ENCODE measurements around the gene SLC25A47. TPM values are rescaled to one million over a fixed set of nuclear protein-coding genes. Genes with fewer than 3 reads are reported as not detected.

SLC25A47 gene
- total and polyA plus RNA-seq, 9 of the 15 experiments (the other 6 are each of a cell fraction or from before 2014, with no cell fraction given): 0.09 to 0.23 (median 0.22) TPM; not detected in 6

- TF ChIP-seq BCLAF1 (IDR thresholded peaks at IDR 0.05; ENCODE audit: borderline replicate concordance in 1 of 2, control insufficient read depth in 1 of 2, low read depth in 2 of 2, low read length in 1 of 2): no peak
- TF ChIP-seq SRSF9 (IDR thresholded peaks at IDR 0.05; ENCODE audit: borderline replicate concordance, low read depth, low read length): no peak
- 0 out of 2 replicates have a peak, but pooled peaks have one; percentile 19 for TF ChIP-seq HDAC8 (tag; IDR thresholded peaks at IDR 0.05)
- TF ChIP-seq PHB (CRISPR knock-in tag; IDR thresholded peaks at IDR 0.05): no peak
- TF ChIP-seq HOMEZ (CRISPR knock-in tag; IDR thresholded peaks at IDR 0.05): no peak
- 0 out of 2 replicates have a peak, but pooled peaks have one; percentile 11 for TF ChIP-seq NCOR1 (IDR thresholded peaks at IDR 0.05)
- TF ChIP-seq ZNF146 (CRISPR knock-in tag; IDR thresholded peaks at IDR 0.05; ENCODE audit: unreplicated experiment): no peak
- no peak for TF ChIP-seq BRCA1 (IDR thresholded peaks at IDR 0.05)
- TF ChIP-seq BRCA1 (CRISPR knock-in tag; IDR thresholded peaks at IDR 0.05): no peak
- no peak for TF ChIP-seq ZBTB2 (IDR thresholded peaks at IDR 0.05)
- TF ChIP-seq ZFP30 (CRISPR knock-in tag; IDR thresholded peaks at IDR 0.05; ENCODE audit: borderline replicate concordance): no peak
- no peak for TF ChIP-seq USF1 (CRISPR knock-in tag; IDR thresholded peaks at IDR 0.05)
- TF ChIP-seq MITF (IDR thresholded peaks at IDR 0.05): no peak
- TF ChIP-seq CEBPB (tag; IDR thresholded peaks at IDR 0.05): no peak
Observed at GRCh38 chr14:100285021-100285912, 37.9 kb upstream of the SLC25A47 start (continued).

Measured in K562 (cell line).